HG03571 (cell line): ENCODE results near the gene HNRNPUL2.

Experiments
- ATAC-seq: cut with Tn5 transposase; IDR thresholded peaks from one replicate; pipeline ENCODE4 v1.9.1; 2021; ENCODE audit not compliant: unreplicated experiment

The HNRNPUL2 gene

GRCh38 chr11:62671608-62672389, 55.5 kb downstream of the HNRNPUL2 start, which contains the start of the genes LBHD1 and UQCC3:
LBHD1 (minus strand) TSS chr11:62672267; CDS start chr11:62670031, 2,236 bp downstream.
UQCC3 (plus strand) TSS chr11:62671673; CDS start chr11:62671746, 73 bp downstream.
- ATAC-seq, result peak; percentile 44

DNA sequence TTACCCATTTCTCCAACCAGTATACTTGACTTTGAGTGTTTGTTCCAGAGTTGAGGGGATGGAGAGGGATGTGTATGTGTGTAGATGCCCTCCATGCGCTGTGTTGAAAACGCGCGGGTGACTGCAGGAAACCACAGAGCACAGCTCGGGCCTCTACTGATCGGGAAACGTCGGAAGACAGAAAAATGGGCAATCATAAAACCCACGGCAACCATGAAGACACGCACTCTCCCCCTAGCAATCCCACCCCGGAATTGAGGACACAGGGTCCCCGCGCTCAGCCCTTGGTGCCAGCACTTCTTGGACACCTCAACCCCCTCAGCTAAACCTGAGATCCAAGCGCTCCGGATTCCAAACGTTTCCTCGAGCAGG, 56.0 kb downstream of the HNRNPUL2 start:
- ATAC-seq, result peak; percentile 10

DNA sequence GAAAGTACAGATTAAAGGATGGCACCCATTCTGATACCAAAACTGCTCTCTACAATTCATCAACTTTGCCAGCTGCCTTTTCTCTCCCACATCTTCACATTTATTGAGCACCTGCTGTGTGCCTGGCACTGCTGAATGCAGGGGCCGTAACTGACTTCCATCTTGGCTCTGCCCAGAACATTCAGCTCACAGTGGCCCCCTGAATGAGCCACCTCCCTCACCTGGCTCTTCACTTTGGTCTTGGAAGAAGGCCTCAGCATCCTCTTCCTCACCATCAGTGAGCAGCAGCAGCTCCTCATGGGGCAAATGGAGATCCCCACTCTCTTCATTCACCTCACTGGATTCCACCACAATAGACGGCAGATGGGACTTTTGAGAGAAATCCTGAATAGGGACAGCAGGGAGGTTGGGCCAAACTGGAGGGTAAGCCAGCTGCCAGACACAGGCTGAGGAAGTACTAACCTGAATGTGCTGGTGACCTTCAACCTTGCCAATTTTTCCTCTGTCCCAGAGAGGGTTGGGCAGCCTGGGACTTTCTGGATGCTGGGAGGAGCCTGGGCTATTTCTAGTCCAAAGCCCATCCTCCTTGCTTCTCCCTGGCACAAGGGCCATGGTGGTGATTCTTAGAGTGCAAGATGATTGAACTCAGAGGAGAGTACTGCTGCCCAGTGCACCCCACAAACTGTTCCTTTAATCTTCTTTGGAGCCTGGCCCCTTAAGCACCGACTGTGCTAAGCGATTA, 57.7 kb downstream of the HNRNPUL2 start:
- no peak for ATAC-seq

- no peak for ATAC-seq
Measured at GRCh38 chr11:62667460-62667859, 59.8 kb downstream of the HNRNPUL2 start.

DNA sequence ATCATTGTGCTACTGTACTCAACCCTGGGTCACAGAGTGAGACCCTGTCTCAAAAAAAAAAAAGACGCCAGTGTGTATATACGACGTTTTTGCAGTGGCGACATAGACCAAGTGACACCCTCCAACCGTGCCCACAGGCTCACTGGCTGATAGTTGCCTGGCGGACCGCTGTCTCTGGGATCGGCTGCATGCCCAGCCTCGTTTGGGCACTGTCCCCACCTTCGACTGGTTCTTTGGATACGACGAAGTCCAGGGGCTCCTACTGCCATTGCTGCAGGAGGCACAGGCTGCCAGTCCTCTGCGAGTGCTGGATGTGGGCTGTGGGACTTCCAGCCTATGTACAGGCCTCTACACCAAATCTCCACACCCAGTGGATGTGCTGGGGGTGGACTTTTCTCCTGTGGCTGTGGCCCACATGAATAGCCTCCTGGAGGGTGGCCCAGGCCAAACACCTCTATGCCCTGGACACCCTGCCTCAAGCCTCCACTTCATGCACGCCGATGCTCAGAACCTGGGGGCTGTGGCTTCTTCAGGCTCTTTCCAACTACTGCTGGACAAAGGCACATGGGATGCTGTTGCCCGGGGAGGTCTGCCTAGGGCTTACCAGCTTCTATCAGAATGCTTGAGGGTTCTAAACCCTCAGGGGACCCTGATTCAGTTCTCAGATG, 60.9 kb downstream of the HNRNPUL2 start:
- ATAC-seq, result no peak

GRCh38 chr11:62665599-62666258, 61.5 kb downstream of the HNRNPUL2 start:
- ATAC-seq, result no peak

- peak; percentile 83 for ATAC-seq
Measured at GRCh38 chr11:62665075-62665598, 62.1 kb downstream of the HNRNPUL2 start, which contains the start of the genes C11orf98 and CSKMT. C11orf98 (minus strand) TSS chr11:62665210; CDS start chr11:62665169, 41 bp downstream. CSKMT (plus strand) TSS chr11:62665312; CDS start chr11:62665880, 568 bp downstream.

GRCh38 chr11:62664405-62665074, 62.7 kb downstream of the HNRNPUL2 start:
- ATAC-seq, result peak; percentile 13
